ENCODE results near the gene SH3RF3.

Gene SH3RF3

DNA sequence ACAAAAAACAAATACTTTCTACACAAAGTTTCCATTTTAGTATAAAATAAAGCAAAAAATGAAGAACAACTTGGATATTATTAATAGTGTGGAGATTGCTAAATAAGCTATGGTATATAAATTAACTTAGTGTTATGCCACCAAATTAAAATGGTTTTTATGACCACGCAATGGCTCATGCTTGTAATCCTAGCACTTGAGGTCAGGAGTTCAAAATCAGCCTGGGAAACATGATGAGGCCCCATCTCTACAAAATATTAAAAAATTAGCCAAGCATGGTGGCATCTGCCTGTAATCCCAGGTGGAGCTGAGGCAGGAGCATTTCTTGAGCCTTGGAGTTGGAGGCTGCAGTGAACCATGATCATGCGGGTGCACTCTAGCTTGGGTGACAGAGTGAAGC lies 108.8 kb downstream of the SH3RF3 start:
- no peak for DNase-seq (ENCODE audit: low read depth)
- TF ChIP-seq, protein P1, sequence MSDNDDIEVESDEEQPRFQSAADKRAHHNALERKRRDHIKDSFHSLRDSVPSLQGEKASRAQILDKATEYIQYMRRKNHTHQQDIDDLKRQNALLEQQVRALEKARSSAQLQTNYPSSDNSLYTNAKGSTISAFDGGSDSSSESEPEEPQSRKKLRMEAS (IDR thresholded peaks at IDR 0.05; ENCODE audit: low read depth, low read length), result no peak
- TF ChIP-seq POLR2A (IDR thresholded peaks at IDR 0.05; ENCODE audit: extremely low read depth, insufficient read length) (no peak), MYC (IDR thresholded peaks at IDR 0.05; ENCODE audit: low read depth, low read length) (no peak)
- TF ChIP-seq, protein P2, sequence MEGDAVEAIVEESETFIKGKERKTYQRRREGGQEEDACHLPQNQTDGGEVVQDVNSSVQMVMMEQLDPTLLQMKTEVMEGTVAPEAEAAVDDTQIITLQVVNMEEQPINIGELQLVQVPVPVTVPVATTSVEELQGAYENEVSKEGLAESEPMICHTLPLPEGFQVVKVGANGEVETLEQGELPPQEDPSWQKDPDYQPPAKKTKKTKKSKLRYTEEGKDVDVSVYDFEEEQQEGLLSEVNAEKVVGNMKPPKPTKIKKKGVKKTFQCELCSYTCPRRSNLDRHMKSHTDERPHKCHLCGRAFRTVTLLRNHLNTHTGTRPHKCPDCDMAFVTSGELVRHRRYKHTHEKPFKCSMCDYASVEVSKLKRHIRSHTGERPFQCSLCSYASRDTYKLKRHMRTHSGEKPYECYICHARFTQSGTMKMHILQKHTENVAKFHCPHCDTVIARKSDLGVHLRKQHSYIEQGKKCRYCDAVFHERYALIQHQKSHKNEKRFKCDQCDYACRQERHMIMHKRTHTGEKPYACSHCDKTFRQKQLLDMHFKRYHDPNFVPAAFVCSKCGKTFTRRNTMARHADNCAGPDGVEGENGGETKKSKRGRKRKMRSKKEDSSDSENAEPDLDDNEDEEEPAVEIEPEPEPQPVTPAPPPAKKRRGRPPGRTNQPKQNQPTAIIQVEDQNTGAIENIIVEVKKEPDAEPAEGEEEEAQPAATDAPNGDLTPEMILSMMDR (IDR thresholded peaks at IDR 0.05; ENCODE audit: low read depth, low read length), result no peak
- H3K4me3 ChIP-seq (ENCODE audit: low read depth, low read length), result peak overlapping the region; percentile 42

DNA sequence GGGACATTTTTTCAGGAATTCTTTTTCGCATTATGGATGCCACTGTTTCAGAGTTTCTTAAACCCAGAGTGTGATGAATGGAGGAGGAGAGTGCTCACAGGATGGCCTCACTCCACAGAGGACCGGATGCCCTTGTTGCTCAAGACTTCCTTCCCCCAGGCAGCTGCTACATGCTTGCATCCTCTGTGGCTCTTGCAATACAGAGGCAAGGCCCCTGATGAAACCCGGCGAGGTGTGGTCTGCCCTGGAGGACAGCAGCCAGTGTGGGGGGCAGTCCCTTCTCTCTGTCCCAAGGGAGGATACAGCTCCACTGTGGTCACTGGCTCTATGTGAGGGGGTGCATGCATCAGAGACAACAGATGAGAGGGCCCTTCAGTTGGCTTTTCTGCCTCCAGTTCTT lies 109.6 kb downstream of the SH3RF3 start:
- TF ChIP-seq, protein P2 (IDR thresholded peaks at IDR 0.05; ENCODE audit: low read depth, low read length), result no peak
- TF ChIP-seq, protein P1 (IDR thresholded peaks at IDR 0.05; ENCODE audit: low read depth, low read length), result peak; percentile 76
- peak; percentile 93 for TF ChIP-seq MYC (IDR thresholded peaks at IDR 0.05; ENCODE audit: low read depth, low read length)
- DNase-seq (ENCODE audit: low read depth), result peak; percentile 100
- peak overlapping the region; percentile 43 for H3K4me3 ChIP-seq (ENCODE audit: low read depth, low read length)

DNA sequence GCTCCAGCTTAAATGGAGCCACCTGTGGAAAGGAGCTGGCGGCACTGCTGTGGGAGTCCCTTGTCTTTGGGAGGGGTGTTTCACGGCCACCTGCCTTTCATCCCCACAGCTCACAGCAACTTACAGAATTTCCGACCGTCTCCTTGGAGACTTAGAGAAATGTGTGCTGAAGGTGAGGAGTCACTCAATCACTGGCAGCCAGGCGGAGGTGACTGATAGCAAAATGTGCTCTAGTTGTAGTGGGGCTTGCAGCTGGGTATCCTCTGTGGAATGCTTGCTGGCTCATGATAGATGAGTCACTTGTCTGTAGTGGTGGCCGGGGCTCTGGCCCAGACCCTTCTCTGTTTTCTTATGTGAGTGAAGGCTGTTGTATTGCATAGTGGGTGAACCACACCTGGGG lies 110.7 kb downstream of the SH3RF3 start:
- DNase-seq (ENCODE audit: low read depth), result peak; percentile 86

DNA sequence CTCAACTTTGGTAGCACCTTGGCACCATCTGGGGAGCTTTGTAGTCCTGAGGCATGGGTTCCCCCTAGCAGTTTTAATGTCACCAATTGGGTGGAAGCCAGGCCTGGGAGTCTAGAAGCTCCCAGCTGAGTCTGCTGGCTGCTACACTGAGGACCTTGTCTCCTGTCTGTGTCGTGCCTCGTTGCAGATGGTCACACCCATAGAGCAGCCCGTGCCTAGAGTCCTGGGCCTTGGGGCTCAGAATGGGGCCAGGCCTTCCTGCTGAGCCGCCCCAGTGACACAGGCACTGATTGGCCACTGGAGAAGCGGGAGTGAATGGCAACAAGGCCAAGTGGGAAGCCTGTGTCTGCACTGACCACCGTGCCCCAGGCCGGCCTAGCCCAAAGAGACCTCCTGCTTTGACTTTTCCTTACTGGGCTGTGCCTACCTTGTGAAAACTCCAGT lies 113.2 kb downstream of the SH3RF3 start:
- TF ChIP-seq, protein P1 (IDR thresholded peaks at IDR 0.05; ENCODE audit: low read depth, low read length), result no peak

More for the DNA sequence above, 110.7 kb downstream of the SH3RF3 start:
- no peak overlapping the region for H3K4me3 ChIP-seq (ENCODE audit: low read depth, low read length)
- TF ChIP-seq, protein P1 (IDR thresholded peaks at IDR 0.05; ENCODE audit: low read depth, low read length), result no peak
- TF ChIP-seq, protein P2 (IDR thresholded peaks at IDR 0.05; ENCODE audit: low read depth, low read length), result no peak
- TF ChIP-seq MYC (IDR thresholded peaks at IDR 0.05; ENCODE audit: low read depth, low read length), result no peak
- TF ChIP-seq POLR2A (IDR thresholded peaks at IDR 0.05; ENCODE audit: extremely low read depth, insufficient read length), result no peak

DNA sequence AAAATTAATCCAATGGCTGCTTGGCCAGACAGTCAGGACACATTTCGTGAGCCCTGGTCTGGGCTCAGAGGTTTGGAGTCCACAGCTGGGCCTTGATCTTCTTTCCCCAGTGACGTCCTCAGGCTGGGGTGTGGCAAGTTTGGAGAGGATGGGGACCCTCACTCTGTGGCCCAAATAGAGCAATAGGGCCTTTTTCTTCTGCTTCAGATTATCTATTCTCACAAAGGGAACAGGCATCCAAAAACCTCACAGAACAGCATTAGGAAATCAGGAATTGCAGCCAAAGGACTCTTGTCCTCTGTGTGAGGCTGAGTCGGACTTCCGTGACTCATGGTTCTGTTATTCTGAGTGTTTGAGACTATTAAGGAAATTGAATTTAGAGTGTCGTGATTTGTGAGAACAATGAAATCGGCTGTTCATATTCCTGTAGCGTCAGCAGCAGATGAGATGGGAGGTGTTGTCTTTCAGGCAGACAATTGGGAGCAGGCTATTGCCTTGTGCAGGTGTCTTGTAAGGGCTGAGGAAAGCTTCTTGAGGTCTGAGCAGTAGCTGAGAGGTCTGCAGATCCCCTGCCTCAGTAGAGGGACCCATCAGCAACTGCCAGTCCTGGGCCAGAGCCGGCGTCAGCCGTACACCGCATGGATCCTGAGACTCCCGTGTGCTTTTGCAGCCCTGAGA lies 113.8 kb downstream of the SH3RF3 start:
- H3K4me3 ChIP-seq (ENCODE audit: low read depth, low read length), result no peak overlapping the region
- TF ChIP-seq POLR2A (IDR thresholded peaks at IDR 0.05; ENCODE audit: extremely low read depth, insufficient read length), result no peak
- TF ChIP-seq, protein P1 (IDR thresholded peaks at IDR 0.05; ENCODE audit: low read depth, low read length), result no peak
- TF ChIP-seq, protein P2 (IDR thresholded peaks at IDR 0.05; ENCODE audit: low read depth, low read length), result no peak
- no peak for TF ChIP-seq MYC (IDR thresholded peaks at IDR 0.05; ENCODE audit: low read depth, low read length)
- DNase-seq (ENCODE audit: low read depth), result no peak

More for the DNA sequence above, 113.2 kb downstream of the SH3RF3 start:
- DNase-seq (ENCODE audit: low read depth), result no peak
- H3K4me3 ChIP-seq (ENCODE audit: low read depth, low read length), result no peak overlapping the region

DNA sequence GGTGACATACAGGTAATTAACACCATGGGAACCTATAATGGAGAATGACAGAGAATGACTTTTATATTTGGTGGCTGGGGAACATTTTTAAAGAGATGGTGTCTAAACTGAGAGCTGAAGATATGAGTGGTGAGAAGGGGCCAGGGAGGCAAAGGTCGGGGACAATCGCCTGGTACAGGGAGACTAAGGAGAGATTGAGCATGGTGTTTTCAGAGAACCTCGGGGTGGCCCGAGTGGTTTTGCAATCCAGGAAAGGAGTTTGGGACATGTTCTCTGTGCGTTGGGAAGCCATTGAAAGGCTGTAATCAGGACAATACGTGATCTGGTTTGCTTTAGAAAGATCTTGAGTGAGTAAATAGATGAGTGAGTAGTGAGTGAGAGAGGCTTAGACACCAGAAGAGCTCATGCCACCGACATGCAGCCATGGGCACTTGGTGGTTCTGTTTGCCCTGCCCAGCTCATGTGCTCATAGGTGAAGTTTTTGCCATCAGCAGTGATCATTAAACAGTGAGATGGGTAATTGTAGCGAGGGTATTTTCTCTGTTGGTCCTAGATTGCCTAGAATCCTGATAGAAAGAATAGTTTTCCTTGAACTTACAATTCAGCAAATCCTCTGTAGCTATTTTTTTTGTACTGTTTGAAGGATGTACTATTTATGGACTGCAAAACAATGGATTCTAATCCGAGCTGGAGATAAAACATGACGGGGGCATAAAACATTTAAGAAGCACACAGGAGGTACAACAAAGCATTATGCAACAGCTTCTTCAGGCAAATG lies 114.7 kb downstream of the SH3RF3 start:
- TF ChIP-seq POLR2A (IDR thresholded peaks at IDR 0.05; ENCODE audit: extremely low read depth, insufficient read length) (no peak), MYC (IDR thresholded peaks at IDR 0.05; ENCODE audit: low read depth, low read length) (no peak)
- TF ChIP-seq, protein P2 (IDR thresholded peaks at IDR 0.05; ENCODE audit: low read depth, low read length), result no peak
- TF ChIP-seq, protein P1 (IDR thresholded peaks at IDR 0.05; ENCODE audit: low read depth, low read length), result no peak

More for the DNA sequence above, 114.7 kb downstream of the SH3RF3 start:
- no peak for DNase-seq (ENCODE audit: low read depth)
- no peak overlapping the region for H3K4me3 ChIP-seq (ENCODE audit: low read depth, low read length)

Data from NB4 (cell line).